Measurements from ENCODE around the gene JAKMIP2.
"Not testable (repeated sequence)": the region's sequence is repeated elsewhere in the genome, so short reads cannot be mapped to it uniquely, and the experiment has no call there.

Gene JAKMIP2

GRCh38 chr5:147803161-147803560 is 20.6 kb upstream of the JAKMIP2 start:
- H3K27me3 Mint-ChIP-seq, H3K9me3 Mint-ChIP-seq, H3K27ac Mint-ChIP-seq, H3K4me1 Mint-ChIP-seq, H3K36me3 Mint-ChIP-seq, H3K4me3 Mint-ChIP-seq, ATAC-seq: not testable (repeated sequence)

DNA sequence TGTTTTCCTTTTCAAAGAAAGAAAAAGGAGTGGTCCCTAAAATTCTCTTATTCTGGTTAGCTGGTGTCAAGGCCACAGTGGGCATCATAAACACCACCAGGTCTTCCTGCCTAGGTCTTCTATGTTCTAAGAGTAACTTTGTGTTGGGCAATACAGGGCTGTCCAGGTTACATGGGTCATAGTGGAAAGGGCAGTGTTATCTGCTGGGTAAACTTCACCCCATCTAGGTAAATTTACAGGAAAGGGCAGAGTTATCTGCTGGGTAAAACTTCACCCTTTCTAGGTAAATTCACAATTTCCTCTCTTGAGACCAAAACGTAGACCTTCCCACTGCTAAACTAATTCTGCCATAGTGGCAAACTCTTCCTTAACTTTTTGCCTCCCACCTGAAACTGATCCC is 18.9 kb upstream of the JAKMIP2 start:
- ATAC-seq = no peak
- Mint-ChIP-seq H3K4me3 (no peak overlapping the region), H3K4me1 (no peaks in the 10 kb centered on the region), H3K36me3 (no peaks in the 10 kb centered on the region), H3K27me3 (no peaks in the 10 kb centered on the region), H3K9me3 (no peaks in the 10 kb centered on the region), H3K27ac (no peak overlapping the region)

GRCh38 chr5:147800491-147800890 is 18.0 kb upstream of the JAKMIP2 start:
- Mint-ChIP-seq H3K27ac (no peak overlapping the region), H3K9me3 (no peaks in the 10 kb centered on the region), H3K27me3 (no peaks in the 10 kb centered on the region), H3K36me3 (no peaks in the 10 kb centered on the region), H3K4me1 (no peaks in the 10 kb centered on the region), H3K4me3 (no peak overlapping the region)
- no peak for ATAC-seq

DNA sequence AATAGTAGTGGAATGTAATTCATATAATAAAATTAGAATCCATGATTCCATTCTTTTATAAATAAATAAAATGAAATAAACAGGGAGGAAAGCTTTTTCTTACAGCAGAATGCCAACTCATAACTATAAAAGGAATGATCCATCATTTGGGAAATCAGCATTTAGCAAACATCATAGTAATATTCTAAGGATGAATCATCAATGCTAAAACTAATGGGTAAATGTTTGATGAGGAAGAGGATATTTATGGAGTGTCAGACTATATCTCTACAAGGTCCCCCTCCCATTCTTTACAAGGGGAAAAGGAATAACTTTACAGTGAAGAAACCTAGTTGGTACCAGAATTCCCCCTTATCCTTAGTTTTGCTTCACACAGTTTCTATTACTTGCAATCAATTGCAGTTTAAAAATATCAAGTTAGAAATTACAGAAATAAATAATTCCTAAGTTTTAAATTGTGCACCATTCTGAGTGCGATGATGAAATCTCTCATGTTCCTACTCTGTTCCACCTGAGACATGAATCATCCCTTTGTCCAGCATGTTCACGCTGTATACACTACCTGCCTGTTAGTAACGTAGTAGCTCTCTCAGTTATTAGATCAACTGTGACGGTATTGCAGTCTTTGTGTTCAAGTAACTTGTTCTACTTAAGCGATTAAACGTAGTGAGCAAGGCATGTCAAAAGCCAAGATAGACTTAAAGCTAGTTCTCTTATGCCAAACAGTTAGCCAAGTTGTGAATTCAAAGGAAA is 14.2 kb upstream of the JAKMIP2 start:
- Mint-ChIP-seq H3K36me3 (no peaks in the 10 kb centered on the region), H3K4me1 (no peaks in the 10 kb centered on the region), H3K4me3 (no peak overlapping the region), H3K27ac (no peak overlapping the region), H3K9me3 (no peaks in the 10 kb centered on the region), H3K27me3 (no peaks in the 10 kb centered on the region)
- no peak for ATAC-seq

DNA sequence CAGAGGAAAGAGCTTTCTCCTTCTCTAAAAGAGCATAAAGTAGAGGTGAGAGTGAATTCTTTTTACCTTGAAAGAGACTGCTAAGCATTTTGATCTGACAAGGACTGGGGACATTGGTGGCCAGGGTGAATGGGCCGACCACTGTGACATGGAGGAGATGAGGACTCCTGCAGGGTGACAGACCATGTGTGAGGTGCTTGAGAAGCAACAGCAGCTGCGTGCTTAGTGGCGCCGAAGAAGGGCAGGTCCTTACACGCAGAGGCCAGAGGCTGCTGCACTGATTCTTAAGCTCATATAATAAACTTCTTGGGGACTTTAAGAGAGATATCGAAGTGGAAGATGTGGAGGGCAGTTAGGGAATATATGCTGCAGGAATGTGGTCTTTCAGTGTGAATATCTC is 8.7 kb upstream of the JAKMIP2 start:
- Mint-ChIP-seq H3K36me3 (no peaks in the 10 kb centered on the region), H3K9me3 (no peaks in the 10 kb centered on the region), H3K27me3 (no peaks in the 10 kb centered on the region), H3K27ac (no peak overlapping the region), H3K4me1 (no peaks in the 10 kb centered on the region), H3K4me3 (no peak overlapping the region)
- ATAC-seq = no peak

DNA sequence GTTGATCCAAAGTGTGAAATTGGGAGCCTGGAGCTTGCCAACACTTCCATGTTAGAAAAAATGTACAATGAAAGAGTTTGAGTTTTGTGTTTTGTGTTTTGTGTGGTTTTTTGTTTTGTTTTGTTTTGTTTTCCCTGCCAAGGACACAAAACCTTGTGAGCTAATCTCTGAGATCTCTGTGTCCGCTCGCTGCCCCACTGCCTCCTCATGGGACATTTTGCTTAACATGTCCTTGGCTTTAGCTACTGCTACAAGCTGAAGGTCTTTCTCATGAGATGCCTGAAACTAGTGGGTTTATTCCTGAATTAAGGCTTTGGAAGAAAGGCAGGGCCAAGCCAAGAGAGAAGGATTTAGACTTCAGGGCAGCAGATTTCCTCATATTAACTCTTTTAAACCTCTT is 7.3 kb upstream of the JAKMIP2 start:
- no peak for ATAC-seq
- H3K9me3 Mint-ChIP-seq = no peaks in the 10 kb centered on the region
- no peaks in the 10 kb centered on the region for H3K27me3 Mint-ChIP-seq
- H3K27ac Mint-ChIP-seq = no peak overlapping the region
- H3K36me3 Mint-ChIP-seq = no peaks in the 10 kb centered on the region
- H3K4me3 Mint-ChIP-seq = no peak overlapping the region
- H3K4me1 Mint-ChIP-seq = no peaks in the 10 kb centered on the region

DNA sequence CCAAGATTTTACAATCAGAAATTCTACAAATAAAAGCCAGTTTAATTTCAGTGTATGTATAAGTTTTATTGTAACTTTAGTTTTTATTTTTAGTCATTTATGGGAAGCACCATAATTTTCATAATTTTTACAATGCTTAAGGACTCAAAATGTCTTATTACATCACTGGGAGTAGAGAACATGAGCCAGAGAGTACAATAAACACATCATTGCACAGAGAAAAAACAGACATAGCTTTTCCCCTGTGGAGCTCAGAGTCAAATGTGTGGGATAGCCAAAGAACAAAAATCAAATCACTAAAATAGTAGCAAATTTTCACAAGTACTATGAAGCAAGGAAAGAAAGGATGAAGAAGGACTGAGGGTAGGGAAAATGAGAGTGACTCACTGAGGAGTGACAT is 5.5 kb upstream of the JAKMIP2 start:
- no peak for ATAC-seq
- no peaks in the 10 kb centered on the region for H3K4me1 Mint-ChIP-seq
- H3K36me3 Mint-ChIP-seq = no peaks in the 10 kb centered on the region
- H3K27me3 Mint-ChIP-seq = no peaks in the 10 kb centered on the region
- no peaks in the 10 kb centered on the region for H3K9me3 Mint-ChIP-seq
- H3K27ac Mint-ChIP-seq = no peak overlapping the region
- no peak overlapping the region for H3K4me3 Mint-ChIP-seq

GRCh38 chr5:147786142-147786541 is 3.6 kb upstream of the JAKMIP2 start:
- Mint-ChIP-seq H3K4me1 (no peaks in the 10 kb centered on the region), H3K36me3 (no peaks in the 10 kb centered on the region), H3K9me3 (no peaks in the 10 kb centered on the region), H3K4me3 (no peak overlapping the region), H3K27ac (no peak overlapping the region), H3K27me3 (no peaks in the 10 kb centered on the region)
- ATAC-seq = no peak

DNA sequence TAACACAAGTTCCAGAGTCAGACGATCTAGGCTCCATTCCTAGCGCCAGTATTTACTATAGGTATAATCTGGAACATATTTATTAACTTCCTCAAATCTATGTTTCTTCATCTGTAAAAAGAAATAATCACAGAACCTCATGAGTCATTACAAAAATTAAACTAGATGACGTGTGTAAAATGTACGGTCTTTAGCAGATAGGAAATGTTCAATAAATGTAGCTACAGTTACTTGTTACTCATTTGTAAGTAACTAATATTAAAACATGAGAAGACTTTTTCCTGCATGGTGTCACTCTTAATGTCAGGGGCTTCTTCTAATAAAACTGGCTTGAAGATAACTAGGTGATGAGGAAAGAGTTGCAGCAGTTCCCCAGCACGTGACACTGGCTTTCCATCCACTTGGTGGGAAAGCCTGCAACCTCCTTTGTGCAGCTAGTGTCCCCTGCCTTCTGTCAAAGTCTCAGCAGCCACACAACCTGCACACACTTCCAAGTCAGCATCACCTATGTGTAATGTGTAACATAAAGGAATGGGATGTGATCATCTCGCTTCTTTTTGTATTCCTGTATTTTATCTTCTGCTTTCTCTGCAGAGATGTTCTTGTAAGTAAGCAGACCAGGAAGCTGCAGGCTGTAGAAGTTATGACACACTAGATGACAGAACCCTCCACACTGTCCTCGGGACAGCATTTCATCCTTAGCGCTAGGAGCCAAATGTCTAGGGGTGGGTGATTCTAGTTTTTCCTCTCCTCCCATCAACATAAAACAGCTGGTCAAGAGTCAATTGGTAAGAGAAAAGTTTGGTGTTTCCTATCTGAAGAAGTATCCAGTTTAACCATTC is 1.8 kb upstream of the JAKMIP2 start:
- ATAC-seq = no peak
- no peaks in the 10 kb centered on the region for H3K9me3 Mint-ChIP-seq
- no peaks in the 10 kb centered on the region for H3K4me1 Mint-ChIP-seq
- no peaks in the 10 kb centered on the region for H3K36me3 Mint-ChIP-seq
- H3K27me3 Mint-ChIP-seq = no peaks in the 10 kb centered on the region
- no peak overlapping the region for H3K27ac Mint-ChIP-seq
- H3K4me3 Mint-ChIP-seq = no peak overlapping the region

DNA sequence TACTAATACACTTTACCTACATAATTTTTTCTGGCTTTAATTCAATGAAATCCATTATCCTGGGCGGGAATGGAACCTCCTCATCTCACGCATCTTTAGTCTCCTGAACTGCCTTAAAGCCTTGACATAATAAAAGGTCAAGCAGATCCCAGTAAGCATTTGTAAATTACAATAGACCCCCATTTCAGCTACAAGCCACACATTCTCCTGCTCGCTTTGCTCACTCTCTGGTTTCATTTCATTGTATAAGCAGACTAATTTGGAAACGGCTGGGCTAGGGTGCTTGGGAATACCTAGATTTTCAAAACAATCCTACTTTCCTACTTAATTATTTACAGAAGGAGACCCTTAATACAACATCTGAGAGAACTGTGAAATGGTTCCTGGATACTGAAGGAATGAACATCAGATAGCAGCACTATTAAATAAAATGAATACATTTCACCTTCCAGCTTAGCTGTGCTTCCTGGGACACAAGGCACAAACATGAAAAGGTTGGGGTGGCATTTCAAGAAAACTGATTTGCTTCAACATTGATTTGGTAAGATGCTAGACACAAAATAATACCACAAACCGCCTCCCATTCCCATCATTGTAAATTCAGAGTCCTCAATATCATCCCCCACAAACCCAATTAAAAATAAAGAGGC is 1.5 kb downstream of the JAKMIP2 start:
- H3K36me3 Mint-ChIP-seq = no peaks in the 10 kb centered on the region
- peaks cover 3% of the 10 kb centered on the region for H3K9me3 Mint-ChIP-seq
- no peak for ATAC-seq
- H3K27ac Mint-ChIP-seq = no peak overlapping the region
- H3K4me1 Mint-ChIP-seq = no peaks in the 10 kb centered on the region
- no peaks in the 10 kb centered on the region for H3K27me3 Mint-ChIP-seq
- H3K4me3 Mint-ChIP-seq = no peak overlapping the region

DNA sequence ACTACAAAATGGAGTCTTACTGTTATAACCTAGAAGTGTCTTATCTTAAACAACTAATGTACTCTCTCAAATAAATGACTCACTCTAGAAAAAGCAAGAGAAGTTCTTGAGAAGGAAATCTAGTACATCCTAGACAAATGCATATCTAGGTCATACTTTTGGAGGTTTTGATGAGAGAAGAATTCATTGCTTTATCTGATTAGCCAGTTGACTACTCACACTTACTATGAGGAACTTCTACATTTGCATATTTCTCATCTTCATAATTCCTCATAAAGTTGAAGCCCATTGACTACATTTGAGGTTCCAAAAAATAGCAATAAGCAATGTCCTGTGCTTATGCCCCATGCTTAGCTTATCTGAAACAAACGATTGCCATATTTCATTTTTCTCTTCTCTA is 2.8 kb downstream of the JAKMIP2 start:
- peaks cover 6% of the 10 kb centered on the region for H3K9me3 Mint-ChIP-seq
- H3K4me1 Mint-ChIP-seq = no peaks in the 10 kb centered on the region
- H3K27ac Mint-ChIP-seq = no peak overlapping the region
- ATAC-seq = no peak
- no peak overlapping the region for H3K4me3 Mint-ChIP-seq
- no peaks in the 10 kb centered on the region for H3K36me3 Mint-ChIP-seq
- H3K27me3 Mint-ChIP-seq = no peaks in the 10 kb centered on the region

GRCh38 chr5:147776989-147777388 is 5.5 kb downstream of the JAKMIP2 start:
- Mint-ChIP-seq H3K9me3 (peaks cover 6% of the 10 kb centered on the region), H3K27ac (no peak overlapping the region), H3K4me3 (no peak overlapping the region), H3K27me3 (no peaks in the 10 kb centered on the region), H3K4me1 (no peaks in the 10 kb centered on the region), H3K36me3 (no peaks in the 10 kb centered on the region)
- no peak for ATAC-seq

DNA sequence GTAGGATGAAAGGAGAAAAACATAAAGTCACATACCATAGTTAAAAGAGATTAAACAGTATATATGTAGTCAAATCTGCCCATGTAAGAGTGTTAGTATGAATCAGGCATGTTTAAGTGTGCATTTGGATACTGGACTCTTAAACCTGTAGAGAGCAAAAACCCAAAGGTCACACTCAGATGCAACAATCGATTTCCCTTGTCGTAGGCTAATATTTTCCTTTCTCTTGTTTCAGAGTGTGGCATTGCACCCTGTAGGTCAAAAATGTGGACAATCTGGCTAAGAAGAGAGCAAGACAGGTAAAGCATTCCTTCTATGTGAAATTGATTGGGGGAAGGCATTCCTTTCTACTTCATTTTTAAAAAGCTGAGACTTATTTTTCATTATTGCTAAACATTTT is 8.9 kb downstream of the JAKMIP2 start:
- Mint-ChIP-seq H3K36me3 (no peaks in the 10 kb centered on the region), H3K4me1 (no peaks in the 10 kb centered on the region), H3K4me3 (no peak overlapping the region), H3K27ac (no peak overlapping the region), H3K9me3 (peaks cover 6% of the 10 kb centered on the region), H3K27me3 (no peaks in the 10 kb centered on the region)
- ATAC-seq = no peak

DNA sequence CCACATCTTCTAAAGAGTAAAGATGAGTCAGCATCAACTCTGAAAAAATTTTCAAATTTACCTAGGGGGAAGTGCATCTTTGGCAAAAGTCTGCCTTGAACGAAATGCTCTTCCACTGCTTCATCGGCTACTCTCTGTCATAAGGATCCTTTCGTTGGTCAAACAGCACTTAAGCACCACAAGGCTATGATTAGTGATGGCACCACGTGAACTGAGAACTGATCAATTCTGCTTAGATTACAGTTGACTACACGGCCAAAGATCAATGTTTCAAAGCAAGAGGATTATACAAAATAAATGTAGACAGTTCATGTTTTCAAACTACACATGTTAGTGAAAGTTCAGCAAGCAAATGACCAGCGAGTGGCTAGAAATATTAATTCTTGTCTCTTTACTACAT is 9.4 kb downstream of the JAKMIP2 start:
- no peaks in the 10 kb centered on the region for H3K27me3 Mint-ChIP-seq
- H3K4me3 Mint-ChIP-seq = no peak overlapping the region
- no peak overlapping the region for H3K27ac Mint-ChIP-seq
- peaks cover 6% of the 10 kb centered on the region for H3K9me3 Mint-ChIP-seq
- no peaks in the 10 kb centered on the region for H3K36me3 Mint-ChIP-seq
- no peaks in the 10 kb centered on the region for H3K4me1 Mint-ChIP-seq
- no peak for ATAC-seq

GRCh38 chr5:147767048-147767447 is 15.5 kb downstream of the JAKMIP2 start:
- Mint-ChIP-seq H3K36me3 (no peaks in the 10 kb centered on the region), H3K4me1 (no peaks in the 10 kb centered on the region), H3K9me3 (no peaks in the 10 kb centered on the region), H3K4me3 (no peak overlapping the region), H3K27ac (no peak overlapping the region), H3K27me3 (no peaks in the 10 kb centered on the region)
- no peak for ATAC-seq
